ENCODE measurements around the gene SUPT3H. TPM values are rescaled to one million over a fixed set of nuclear protein-coding genes. Genes with fewer than 3 reads are reported as not detected.
"Not testable (repeated sequence)": the region's sequence is repeated elsewhere in the genome, so short reads cannot be mapped to it uniquely, and the experiment has no call there.

The SUPT3H gene
- total and polyA plus RNA-seq, 7 experiments from 2014 or later: 8.0 to 16.0 (median 12.7) TPM

GRCh38 chr6:45297320-45297719 is 80.4 kb downstream of the SUPT3H start:
- H3K27me3 ChIP-seq (ENCODE audit: control insufficient read depth in 2 of 2, insufficient read depth in 2 of 2, low read length in 2 of 2): no peaks in the 10 kb centered on the region
- peak overlapping the region in 6 of 9 donors; percentile 4 to 56 (median 19) for H3K27ac Mint-ChIP-seq
- H3K9me3 ChIP-seq (ENCODE audit: control insufficient read depth in 2 of 3, low read length in 3 of 3): no peaks in the 10 kb centered on the region
- DNase-seq: no peak
- H3K36me3 Mint-ChIP-seq: peaks cover 0 to 25% (median 4%) of the 10 kb centered on the region in 5 donors
- H3K27ac ChIP-seq (ENCODE audit: low read depth, low read length): no peak overlapping the region
- H3K4me1 Mint-ChIP-seq: peaks cover 21 to 74% (median 43%) of the 10 kb centered on the region in 7 donors
- H3K27me3 Mint-ChIP-seq: no peaks in the 10 kb centered on the region
- no peak overlapping the region for H3K4me3 Mint-ChIP-seq
- H3K4me1 ChIP-seq (ENCODE audit: control insufficient read depth in 2 of 2, insufficient read depth in 2 of 2, low read length in 2 of 2): peaks cover 0 to 14% of the 10 kb centered on the region in 2 donors
- POLR2A ChIA-PET: interaction anchor here (1.1 to 2.1 kb wide), 3 partner anchors 9 to 80 kb away, joined by 4 to 10 read pairs (median 5); partner anchors contain the start of gene SUPT3H
- CTCF ChIA-PET: interaction anchor here (0.7 to 1.4 kb wide), 6 partner anchors 27 to 642 kb away, joined by 3 to 7 read pairs (median 4); partner anchors contain the start of gene SUPT3H
- no peak for ATAC-seq
- no peaks in the 10 kb centered on the region for H3K36me3 ChIP-seq (ENCODE audit: control insufficient read depth in 2 of 3, insufficient read depth in 3 of 3, low read length in 3 of 3)
- no peak overlapping the region for H3K4me3 ChIP-seq (ENCODE audit: low read length)
- intact Hi-C loops (cut with micrococcal nuclease): loop anchor here (1.0 to 10.0 kb wide), 6 partner anchors 80 to 642 kb away; partner anchors contain the start of gene SUPT3H (in 1 of the 2)
- peaks cover 0 to 14% (median 4%) of the 10 kb centered on the region in 11 donors for H3K9me3 Mint-ChIP-seq

- ATAC-seq; H3K9me3 ChIP-seq (ENCODE audit: control insufficient read depth in 2 of 3, low read length in 3 of 3); H3K27me3 Mint-ChIP-seq; H3K27ac ChIP-seq (ENCODE audit: low read depth, low read length); CTCF ChIA-PET; H3K36me3 ChIP-seq (ENCODE audit: control insufficient read depth in 2 of 3, insufficient read depth in 3 of 3, low read length in 3 of 3); H3K4me3 ChIP-seq (ENCODE audit: low read length); H3K27me3 ChIP-seq (ENCODE audit: control insufficient read depth in 2 of 2, insufficient read depth in 2 of 2, low read length in 2 of 2); DNase-seq: not testable (repeated sequence)
- peaks cover 0 to 19% (median 5%) of the 10 kb centered on the region in 11 donors for H3K9me3 Mint-ChIP-seq
- H3K4me1 ChIP-seq (ENCODE audit: control insufficient read depth in 2 of 2, insufficient read depth in 2 of 2, low read length in 2 of 2): peaks cover 0 to 14% of the 10 kb centered on the region in 2 donors
- H3K27ac Mint-ChIP-seq: peak overlapping the region in 8 of 9 donors; percentile 9 to 69 (median 44)
- intact Hi-C loops (cut with micrococcal nuclease): loop anchor here in 1 of 2 donors (5.0 to 10.0 kb wide), 2 partner anchors 421 to 718 kb away; no protein-coding TSS in a partner anchor
- peaks cover 23 to 67% (median 48%) of the 10 kb centered on the region in 7 donors for H3K4me1 Mint-ChIP-seq
- H3K4me3 Mint-ChIP-seq: peak overlapping the region in 7 of 10 donors; percentile 11 to 61 (median 45)
- POLR2A ChIA-PET: interaction anchor here (0.6 kb wide), 2 partner anchors 18 to 275 kb away, joined by 3 to 4 read pairs; no protein-coding TSS in a partner anchor
- peaks cover 0 to 40% (median 4%) of the 10 kb centered on the region in 5 donors for H3K36me3 Mint-ChIP-seq
Observed at GRCh38 chr6:45294065-45294701, 83.6 kb downstream of the SUPT3H start.

GRCh38 chr6:45293306-45293705 is 84.4 kb downstream of the SUPT3H start:
- CTCF ChIA-PET: interaction anchor here (0.6 kb wide), 1 partner anchor 266 kb away, joined by 3 read pairs; no protein-coding TSS in a partner anchor

GRCh38 chr6:45289751-45290514 is 87.8 kb downstream of the SUPT3H start:
- H3K27ac ChIP-seq (ENCODE audit: low read depth, low read length): no peak overlapping the region
- H3K27me3 ChIP-seq (ENCODE audit: control insufficient read depth in 2 of 2, insufficient read depth in 2 of 2, low read length in 2 of 2): no peaks in the 10 kb centered on the region
- peaks cover 0 to 27% (median 5%) of the 10 kb centered on the region in 11 donors for H3K9me3 Mint-ChIP-seq
- H3K36me3 Mint-ChIP-seq: peaks cover 0 to 48% (median 4%) of the 10 kb centered on the region in 5 donors
- H3K36me3 ChIP-seq (ENCODE audit: control insufficient read depth in 2 of 3, insufficient read depth in 3 of 3, low read length in 3 of 3): no peaks in the 10 kb centered on the region
- no peaks in the 10 kb centered on the region for H3K9me3 ChIP-seq (ENCODE audit: control insufficient read depth in 2 of 3, low read length in 3 of 3)
- DNase-seq: no peak
- ChIA-PET POLR2A (no interaction called here), CTCF (no interaction called here)
- H3K4me3 Mint-ChIP-seq: no peak overlapping the region
- no peak for ATAC-seq
- intact Hi-C loops (cut with micrococcal nuclease): loop anchor here in 1 of 2 donors (5.0 to 10.0 kb wide), 2 partner anchors 425 to 722 kb away; no protein-coding TSS in a partner anchor
- H3K4me3 ChIP-seq (ENCODE audit: low read length): no peak overlapping the region
- H3K27ac Mint-ChIP-seq: no peak overlapping the region
- H3K4me1 Mint-ChIP-seq: peaks cover 21 to 40% (median 37%) of the 10 kb centered on the region in 7 donors
- H3K4me1 ChIP-seq (ENCODE audit: control insufficient read depth in 2 of 2, insufficient read depth in 2 of 2, low read length in 2 of 2): peaks cover 0 to 14% of the 10 kb centered on the region in 2 donors
- H3K27me3 Mint-ChIP-seq: no peaks in the 10 kb centered on the region

More at GRCh38 chr6:45293306-45293705, 84.4 kb downstream of the SUPT3H start:
- H3K4me1 ChIP-seq (ENCODE audit: control insufficient read depth in 2 of 2, insufficient read depth in 2 of 2, low read length in 2 of 2): peaks cover 0 to 14% of the 10 kb centered on the region in 2 donors
- DNase-seq (peak in 6 of 9 donors; percentile 20 to 60 (median 40)), ATAC-seq (no peak)
- Mint-ChIP-seq H3K4me1 (peaks cover 23 to 63% (median 48%) of the 10 kb centered on the region in 7 donors), H3K4me3 (peak overlapping the region; percentile 1 to 61 (median 48)), H3K27me3 (no peaks in the 10 kb centered on the region), H3K9me3 (peaks cover 0 to 19% (median 5%) of the 10 kb centered on the region in 11 donors), H3K27ac (peak overlapping the region; percentile 31 to 69 (median 48)), H3K36me3 (peaks cover 0 to 39% (median 4%) of the 10 kb centered on the region in 5 donors)
- H3K27ac ChIP-seq (ENCODE audit: low read depth, low read length): no peak overlapping the region
- H3K27me3 ChIP-seq (ENCODE audit: control insufficient read depth in 2 of 2, insufficient read depth in 2 of 2, low read length in 2 of 2): no peaks in the 10 kb centered on the region
- intact Hi-C loops (cut with micrococcal nuclease): loop anchor here in 1 of 2 donors (1.0 to 10.0 kb wide), 5 partner anchors 17 to 719 kb away; partner anchors contain the start of gene SUPT3H
- H3K4me3 ChIP-seq (ENCODE audit: low read length): no peak overlapping the region
- H3K9me3 ChIP-seq (ENCODE audit: control insufficient read depth in 2 of 3, low read length in 3 of 3): no peaks in the 10 kb centered on the region
- POLR2A ChIA-PET: no interaction called here
- H3K36me3 ChIP-seq (ENCODE audit: control insufficient read depth in 2 of 3, insufficient read depth in 3 of 3, low read length in 3 of 3): no peaks in the 10 kb centered on the region

GRCh38 chr6:45286707-45287106 is 91.0 kb downstream of the SUPT3H start:
- H3K4me1 ChIP-seq (ENCODE audit: control insufficient read depth in 2 of 2, insufficient read depth in 2 of 2, low read length in 2 of 2); ATAC-seq; POLR2A ChIA-PET; CTCF ChIA-PET; H3K27me3 ChIP-seq (ENCODE audit: control insufficient read depth in 2 of 2, insufficient read depth in 2 of 2, low read length in 2 of 2); H3K9me3 ChIP-seq (ENCODE audit: control insufficient read depth in 2 of 3, low read length in 3 of 3); H3K27ac ChIP-seq (ENCODE audit: low read depth, low read length); H3K4me3 ChIP-seq (ENCODE audit: low read length); DNase-seq; intact Hi-C loops (cut with micrococcal nuclease); H3K4me3 Mint-ChIP-seq; H3K27ac Mint-ChIP-seq; H3K36me3 ChIP-seq (ENCODE audit: control insufficient read depth in 2 of 3, insufficient read depth in 3 of 3, low read length in 3 of 3); H3K27me3 Mint-ChIP-seq: not testable (repeated sequence)
- Mint-ChIP-seq H3K9me3 (peaks cover 0 to 32% (median 4%) of the 10 kb centered on the region in 11 donors), H3K4me1 (peaks cover 5 to 21% (median 14%) of the 10 kb centered on the region in 7 donors), H3K36me3 (peaks cover 0 to 46% (median 5%) of the 10 kb centered on the region in 5 donors)

GRCh38 chr6:45278367-45278766 is 99.4 kb downstream of the SUPT3H start:
- Histone ChIP-seq H3K27ac (ENCODE audit: low read depth, low read length) (no peak overlapping the region), H3K9me3 (ENCODE audit: control insufficient read depth in 2 of 3, low read length in 3 of 3) (no peaks in the 10 kb centered on the region), H3K27me3 (ENCODE audit: control insufficient read depth in 2 of 2, insufficient read depth in 2 of 2, low read length in 2 of 2) (no peaks in the 10 kb centered on the region), H3K4me1 (ENCODE audit: control insufficient read depth in 2 of 2, insufficient read depth in 2 of 2, low read length in 2 of 2) (no peaks in the 10 kb centered on the region), H3K4me3 (ENCODE audit: low read length) (no peak overlapping the region), H3K36me3 (ENCODE audit: control insufficient read depth in 2 of 3, insufficient read depth in 3 of 3, low read length in 3 of 3) (no peaks in the 10 kb centered on the region)
- H3K4me3 Mint-ChIP-seq: no peak overlapping the region
- ATAC-seq (no peak), DNase-seq (no peak)
- intact Hi-C loops (cut with micrococcal nuclease): no loop called here
- H3K27ac Mint-ChIP-seq: no peak overlapping the region
- POLR2A ChIA-PET: no interaction called here
- peaks cover 4 to 32% (median 27%) of the 10 kb centered on the region in 5 donors for H3K36me3 Mint-ChIP-seq
- no peaks in the 10 kb centered on the region for H3K27me3 Mint-ChIP-seq
- peaks cover 0 to 11% (median 4%) of the 10 kb centered on the region in 7 donors for H3K4me1 Mint-ChIP-seq
- peaks cover 1 to 20% (median 7%) of the 10 kb centered on the region in 11 donors for H3K9me3 Mint-ChIP-seq
- CTCF ChIA-PET: no interaction called here

All from naive thymus-derived CD4-positive, alpha-beta T cell (primary cell).